LNCAP (cell line): Measurements from ENCODE around the gene CD200.

ENCODE experiments used
- CTCF ChIP-seq: fragments of 450-650 bp; IDR thresholded peaks from 2 replicates; pipeline ENCODE4 v1.5.1; 2017; ENCODE audit warnings: mild to moderate bottlenecking

Gene CD200

DNA sequence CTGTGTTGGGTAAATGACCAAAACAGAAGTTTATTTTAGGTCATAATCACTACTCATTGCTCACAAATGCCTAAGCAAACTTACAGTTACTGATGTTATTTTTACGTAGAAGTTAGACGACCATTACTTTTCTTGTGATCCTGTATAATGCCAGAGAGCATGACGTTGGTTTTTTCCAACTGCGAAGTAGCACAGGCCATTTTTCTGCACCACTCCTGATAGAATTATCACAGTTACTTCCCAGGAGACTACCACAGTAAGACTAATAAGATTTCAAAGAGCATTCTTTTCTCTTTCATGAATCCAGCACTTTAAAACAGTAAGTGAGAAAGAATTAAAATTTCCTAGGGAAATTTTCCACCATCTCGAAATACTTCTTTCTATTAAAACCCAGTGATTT is 19.8 kb downstream of the CD200 start:
- no peak for TF ChIP-seq CTCF

- no peak for TF ChIP-seq CTCF
Observed at GRCh38 chr3:112353365-112353764, 20.4 kb downstream of the CD200 start.

DNA sequence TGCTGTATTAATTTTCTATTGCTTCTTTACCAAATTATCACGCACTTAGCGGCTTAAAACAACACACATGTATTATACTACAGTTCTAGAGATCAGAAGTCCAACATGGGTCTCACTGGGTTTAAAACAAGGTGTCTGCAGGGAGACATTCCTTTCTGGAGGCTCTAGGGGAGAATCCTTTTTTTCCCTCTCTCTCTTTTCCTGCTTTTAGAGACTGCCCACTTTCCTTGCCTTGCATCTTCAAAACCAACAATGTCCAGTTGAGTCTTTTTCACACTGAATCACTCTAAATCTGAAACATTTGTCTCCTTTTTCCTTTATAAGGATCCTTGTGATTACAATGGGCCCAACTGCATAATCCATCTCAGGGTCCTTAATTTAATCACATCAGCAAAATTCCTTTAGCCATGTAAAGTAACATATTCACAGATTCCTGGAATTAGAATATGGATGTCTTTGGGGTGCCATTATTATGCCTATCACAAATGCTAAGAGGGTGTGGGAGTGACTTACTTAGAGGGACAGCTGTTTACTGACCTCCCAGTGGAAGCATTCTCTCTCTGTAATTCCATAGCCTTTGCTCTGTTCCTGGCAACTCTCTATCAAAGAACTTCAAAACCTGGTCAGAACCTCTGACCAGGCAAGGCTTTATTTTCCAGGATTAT is 21.8 kb downstream of the CD200 start:
- TF ChIP-seq CTCF: no peak

DNA sequence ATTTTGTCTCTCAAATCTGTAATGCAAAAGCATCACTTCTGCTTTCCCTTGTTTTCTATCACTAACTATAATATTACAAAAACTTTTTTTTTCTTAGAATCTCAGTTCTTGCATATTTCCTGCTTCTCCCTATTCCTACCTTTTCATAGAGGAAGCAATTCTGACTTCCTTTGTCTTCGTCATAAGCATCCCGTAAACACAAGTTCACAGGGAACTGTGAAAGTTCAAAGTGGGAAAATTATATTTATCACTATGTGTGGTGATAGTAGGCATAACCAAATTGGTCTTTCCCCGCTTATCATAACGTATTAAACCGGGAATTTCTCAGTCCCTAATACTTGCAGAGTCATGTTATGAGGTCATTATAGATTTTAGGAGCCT is 22.3 kb downstream of the CD200 start:
- TF ChIP-seq CTCF: no peak

DNA sequence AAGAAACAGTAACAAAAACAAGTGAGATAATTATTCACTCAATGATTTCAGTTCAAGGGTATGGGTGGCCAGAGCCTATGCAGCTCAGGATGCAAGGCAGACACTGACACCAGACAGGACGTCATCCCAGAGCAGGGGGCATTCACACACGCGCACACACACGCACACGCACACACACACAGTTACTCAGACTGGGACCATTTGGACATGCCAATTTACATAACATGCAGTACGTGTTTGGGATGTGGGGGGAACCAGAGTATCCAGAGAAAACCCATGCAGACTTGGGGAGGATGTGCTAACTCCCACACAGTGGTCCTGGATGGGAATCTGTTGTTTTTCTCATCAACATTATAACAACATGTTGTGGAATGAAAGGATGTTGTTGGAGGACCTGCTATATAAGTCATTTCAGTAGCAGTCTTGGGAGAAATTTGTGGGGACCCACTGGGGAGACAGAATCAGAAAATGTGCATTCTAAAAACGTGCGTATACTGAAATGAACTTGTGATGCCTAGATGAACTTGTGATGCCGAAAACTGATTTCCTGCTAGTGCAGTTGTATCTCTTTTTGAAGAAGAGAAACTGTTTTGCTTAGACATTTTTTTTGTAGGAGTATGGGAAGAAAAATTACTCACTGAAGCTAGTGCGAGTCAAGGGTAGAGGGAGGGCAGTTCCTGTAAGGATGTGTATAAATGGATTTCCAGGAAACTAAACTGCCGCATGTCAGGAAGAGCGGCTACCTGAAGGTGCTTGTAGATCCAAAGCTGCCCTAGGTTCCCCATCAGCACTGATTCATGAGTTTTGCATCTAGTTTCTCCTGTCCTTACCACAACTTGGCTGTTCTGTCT is 25.2 kb downstream of the CD200 start:
- TF ChIP-seq CTCF: no peak

DNA sequence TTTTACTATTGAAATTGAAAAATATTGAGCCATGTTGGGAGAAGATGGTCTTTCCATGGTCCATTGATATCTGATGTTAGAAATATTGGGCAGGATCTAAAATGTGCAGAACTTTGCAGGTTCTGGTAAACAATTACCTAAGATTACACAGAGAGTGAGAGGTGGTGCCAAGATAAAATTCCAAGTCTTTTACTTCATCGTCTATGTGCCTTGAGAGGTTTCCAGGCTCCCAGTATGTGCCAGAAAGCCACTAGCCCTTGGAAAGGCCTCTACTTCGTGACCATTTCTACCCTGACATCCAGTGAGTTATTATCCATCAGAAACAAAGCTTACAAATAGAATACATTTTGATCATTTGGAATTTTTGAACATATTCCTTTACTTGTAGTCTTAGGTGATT is 27.6 kb downstream of the CD200 start:
- no peak for TF ChIP-seq CTCF

DNA sequence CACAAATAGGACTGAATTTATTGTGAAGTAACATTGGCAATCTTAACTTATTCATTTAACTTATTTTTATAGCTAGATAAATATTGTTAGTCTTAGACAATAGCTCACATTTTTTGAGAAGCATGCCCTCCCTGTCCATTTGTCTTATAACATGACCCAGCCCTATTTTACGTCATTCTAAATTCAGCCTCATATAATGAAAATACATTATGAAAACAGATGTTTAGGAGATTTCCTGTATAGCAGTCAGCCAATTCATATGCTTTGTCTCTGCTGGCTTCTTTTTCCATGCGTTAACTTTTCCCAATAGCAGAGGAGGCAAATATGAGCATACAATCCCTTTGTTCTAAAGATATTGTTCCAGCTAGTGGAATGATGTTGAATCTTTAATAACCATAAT is 29.3 kb downstream of the CD200 start:
- TF ChIP-seq CTCF: no peak
